K562 (cell line): ENCODE measurements around the gene SLC25A21. TPM values are rescaled to one million over a fixed set of nuclear protein-coding genes. Genes with fewer than 3 reads are reported as not detected.
"Not testable (repeated sequence)": the region's sequence is repeated elsewhere in the genome, so short reads cannot be mapped to it uniquely, and the experiment has no call there.

ENCODE experiments used
- ATAC-seq: fragments of 200-7000 bp; cut with Tn5 transposase; 3 replicates; pipeline ENCODE4 v1.9.1; 2020; ENCODE audit warnings: moderate library complexity
- BruUV-seq: library from RNA; stranded (reverse); fragments of 400-500 nt; replicated peaks from 2 replicates; lab custom pipeline; 2021; lab: Mats Ljungman, UMichigan
- CTCF ChIA-PET: fragments of 300-600 bp; formaldehyde crosslinking; extraction: SDS; loops from one replicate; lab custom pipeline; 2021; ENCODE audit warnings: low intra/inter-chr PET ratio; lab: Yijun Ruan, JAX
- POLR2A ChIA-PET: fragments of 300-600, 350-650 bp; sonication (Branson Sonifier 250); formaldehyde crosslinking; extraction: SDS; loops from one replicate; lab custom pipeline; 2021; ENCODE audit warnings: antibody characterized with exemption, inconsistent platforms; lab: Yijun Ruan, JAX
- DNase-seq, 4 experiments: peaks; one replicate each; pipeline versions ENCODE4 v3.0.0 to v3.0.0-alpha.2; 2011 to 2018; ENCODE audit warnings: low spot score in 3 of 4, mixed read lengths in 3 of 4; ENCODE audit errors: extremely low read depth in 1 of 4
- FAIRE-seq: peaks from 2 replicates; lab custom pipeline; 2011; peaks lifted over from hg19 to GRCh38; lab: Jason Lieb, UNC
- H2AFZ ChIP-seq: 2 replicates; pipeline ENCODE4 v1.6.0; 2011; ENCODE audit warnings: low read depth, low read length, control low read depth, inconsistent platforms
- H3K27ac ChIP-seq: fragments of 200-600 bp; 3 replicates; pipeline ENCODE4 v1.8.0; 2011; ENCODE audit warnings: low read depth, mild to moderate bottlenecking, control low read depth, inconsistent platforms, low read length, moderate library complexity, mixed read lengths; ENCODE audit errors: extremely low read depth
- H3K27me3 ChIP-seq, 2 experiments: fragments of 300-600 bp in 1 of 2; 2 replicates in 1 of 2; 3 replicates in 1 of 2; pipeline versions ENCODE4 v1.6.0 to v1.8.0; 2011; ENCODE audit warnings: inconsistent platforms in 2 of 2, low read length in 2 of 2, mild to moderate bottlenecking in 1 of 2, mixed read lengths in 1 of 2, moderate library complexity in 1 of 2; ENCODE audit not compliant: control insufficient read depth in 2 of 2, insufficient read depth in 2 of 2
- H3K36me3 ChIP-seq: fragments of 300-600 bp; 3 replicates; pipeline ENCODE4 v1.8.0; 2011; ENCODE audit warnings: mild to moderate bottlenecking, low read length, inconsistent platforms; ENCODE audit not compliant: control insufficient read depth, insufficient read depth
- H3K4me1 ChIP-seq, 2 experiments: fragments of 200-600 bp in 1 of 2; replicated peaks in 1 of 2; 2 replicates in 1 of 2; 3 replicates in 1 of 2; pipeline versions ENCODE4 v1.5.1 to v1.8.0; 2011; ENCODE audit warnings: inconsistent platforms in 2 of 2, low read length in 2 of 2, mild to moderate bottlenecking in 1 of 2, mixed read lengths in 1 of 2, moderate library complexity in 1 of 2; ENCODE audit not compliant: control insufficient read depth in 2 of 2, insufficient read depth in 2 of 2
- H3K4me2 ChIP-seq: 2 replicates; pipeline ENCODE4 v1.6.1; 2011; ENCODE audit warnings: low read length, control low read depth, inconsistent platforms, mixed read lengths; ENCODE audit not compliant: insufficient read depth
- H3K4me3 ChIP-seq: fragments of 200-600 bp; sonication (generic), shearing (Covaris generic); 2 replicates; pipeline ENCODE4 v1.5.1; 2016; ENCODE audit warnings: control low read depth, inconsistent platforms
- H3K79me2 ChIP-seq: fragments of 200-600 bp; 3 replicates; pipeline ENCODE4 v1.8.0; 2011; ENCODE audit warnings: low read length, inconsistent platforms; ENCODE audit not compliant: control insufficient read depth, insufficient read depth
- H3K9ac ChIP-seq, 2 experiments: 2 replicates each; pipeline versions ENCODE4 v1.6.0 to v1.6.1; 2011; ENCODE audit warnings: low read depth in 2 of 2, low read length in 2 of 2, control low read depth in 1 of 2, inconsistent platforms in 1 of 2, mild to moderate bottlenecking in 1 of 2, mixed read lengths in 1 of 2; ENCODE audit not compliant: insufficient read depth in 1 of 2
- H3K9me1 ChIP-seq: one replicate; pipeline ENCODE4 v1.6.0; 2011; ENCODE audit warnings: inconsistent platforms, mild to moderate bottlenecking, low read length, moderate library complexity; ENCODE audit not compliant: control insufficient read depth, insufficient read depth
- H3K9me3 ChIP-seq: replicated peaks from 2 replicates; pipeline ENCODE4 v1.5.1; 2011; ENCODE audit warnings: low read depth, low read length, inconsistent platforms; ENCODE audit not compliant: control insufficient read depth, insufficient read depth
- H4K20me1 ChIP-seq: replicated peaks from 2 replicates; pipeline ENCODE4 v1.6.1; 2011; ENCODE audit warnings: low read length, inconsistent platforms, mixed read lengths; ENCODE audit not compliant: control insufficient read depth, insufficient read depth
- CC2D1A ChIP-seq: fragments of 450-650 bp; IDR thresholded peaks from 2 replicates; pipeline ENCODE4 v1.6.1; 2017; ENCODE audit warnings: mild to moderate bottlenecking
- SMAD4 ChIP-seq: fragments of 250-450 bp; sonication (Bioruptor Pico); conservative IDR thresholded peaks from 2 replicates; pipeline ENCODE4 v1.8.0; 2021; ENCODE audit warnings: inconsistent platforms, mild to moderate bottlenecking, moderate library complexity
- SMC3 ChIP-seq: conservative IDR thresholded peaks from 2 replicates; pipeline ENCODE4 v1.6.1; 2011; ENCODE audit warnings: low read depth, low read length, improper control_type of control experiment; ENCODE audit not compliant: insufficient read depth
- ZNF124 ChIP-seq: sonication (generic); formaldehyde crosslinking; IDR thresholded peaks from 2 replicates; pipeline ENCODE4 v1.8.1; 2022; ENCODE audit warnings: missing genetic modification reagents
- ZNF3 ChIP-seq: fragments of 250-450 bp; sonication (Bioruptor Pico); IDR thresholded peaks from 2 replicates; pipeline ENCODE4 v1.5.0; 2021; ENCODE audit warnings: mild to moderate bottlenecking, moderate library complexity
- ZNF316 ChIP-seq: fragments of 450-650 bp; IDR thresholded peaks from 2 replicates; pipeline ENCODE4 v1.6.1; 2016
- ZNF354B ChIP-seq: fragments of 250-450 bp; sonication (Bioruptor Pico); IDR thresholded peaks from 2 replicates; pipeline ENCODE4 v1.4.0; 2020
- ZNF507 ChIP-seq: conservative IDR thresholded peaks from 2 replicates; pipeline ENCODE4 v1.6.1; 2017; ENCODE audit warnings: missing genetic modification characterization, missing compliant biosample characterization
- WGBS: fragments of 100-300 bp; shearing (Covaris generic); methylation state at CpG from one replicate; pipeline ENCODE4 v1.1.6; 2016; ENCODE audit warnings: low coverage, mixed read lengths; ENCODE audit not compliant: insufficient coverage; ENCODE audit errors: missing lambda C conversion rate; 5-methylcytosine and 5-hydroxymethylcytosine counted together
- in situ Hi-C: fragments of 300-500 bp; cut with MboI; formaldehyde crosslinking; loops from 4 replicates; pipeline ENCODE4 v1.15.0; 2018; ENCODE audit warnings: inconsistent platforms, mixed read lengths
- intact Hi-C: fragments of 100-400 bp; cut with micrococcal nuclease; formaldehyde crosslinking; loops from 2 replicates; pipeline ENCODE4 v1.14.2; 2022
- polyA plus RNA-seq, 8 experiments: library from polyadenylated mRNA; depleted of rRNA in 4 of 8; stranded (reverse) in 5 of 8; unstranded in 3 of 8; fragments of >200 nt; fragmentation: Nextera tagmentation in 2 of 8; fragmentation: Illumina TruSeq in 1 of 8; extraction: Ambion mirVana in 2 of 8; extraction: Trizol in 1 of 8; gene quantifications; 2 replicates each; pipeline versions ENCODE4 v1.2.1 to v1.2.3, GENCODE V29; 2011 to 2014; ENCODE audit warnings: inconsistent platforms in 1 of 8, missing spikeins in 1 of 8
- total RNA-seq, 7 experiments: library from RNA; depleted of rRNA in 6 of 7; stranded (reverse); fragments of >200 nt in 6 of 7; fragmentation: Illumina TruSeq in 2 of 7; extraction: Trizol in 2 of 7; gene quantifications; 2 replicates each; pipeline versions ENCODE4 v1.2.1 to v1.2.3, GENCODE V29; 2011 to 2021; ENCODE audit warnings: low replicate concordance in 1 of 7
- TF ChIP-seq, protein P1 (sequence below): sonication (generic); formaldehyde crosslinking; IDR thresholded peaks from 2 replicates; pipeline ENCODE4 v1.8.1; 2023; ENCODE audit warnings: mild to moderate bottlenecking, missing genetic modification reagents

Gene SLC25A21
- total and polyA plus RNA-seq, 9 of the 15 experiments (the other 6 are each of a cell fraction or from before 2014, with no cell fraction given): 15.2 to 46.7 (median 28.7) TPM

DNA sequence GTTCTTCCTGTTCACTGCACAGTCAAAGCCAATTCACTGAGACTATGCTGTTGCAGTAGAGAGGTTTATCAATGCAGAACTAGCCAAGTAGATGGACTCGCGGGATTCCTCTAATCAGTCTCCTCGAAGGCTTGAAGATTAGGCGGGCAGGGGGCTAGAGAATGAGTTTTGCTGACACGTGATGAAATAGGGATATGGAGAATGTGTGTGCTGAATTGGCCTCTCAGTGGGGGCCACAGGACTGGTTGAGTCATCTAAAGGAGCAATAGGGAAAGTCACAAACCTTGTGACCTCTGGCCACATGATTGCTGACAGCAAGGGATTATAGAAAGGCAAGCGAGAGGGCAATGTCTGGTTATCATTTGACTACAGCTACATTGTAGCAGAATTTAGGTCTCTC is 38.0 kb upstream of the SLC25A21 start:
- Histone ChIP-seq H3K9ac (no peak overlapping the region), H3K27ac (no peak overlapping the region), H2AFZ (no peak overlapping the region), H3K4me3 (no peak overlapping the region), H3K9me3 (peaks cover 8% of the 10 kb centered on the region), H3K79me2 (peaks cover 9% of the 10 kb centered on the region; the same call in 2 of the 3 replicates), H3K4me1 (no peaks in the 10 kb centered on the region), H4K20me1 (no peaks in the 10 kb centered on the region), H3K36me3 (no peaks in the 10 kb centered on the region), H3K4me2 (no peak overlapping the region), H3K9me1 (no peaks in the 10 kb centered on the region), H3K27me3 (no peaks in the 10 kb centered on the region)
- ChIA-PET CTCF (no interaction called here), POLR2A (interaction anchor here (0.7 kb wide), 1 partner anchor 43 kb away, joined by 3 read pairs; no protein-coding TSS in a partner anchor)
- 64% methylated on average over 6 of the region's 6 CpGs for WGBS
- intact Hi-C loops (no loop called here), in situ Hi-C loops (no loop called here)
- ATAC-seq (no peak), FAIRE-seq (no peak), DNase-seq (no peak)
- no TSS peak for BruUV-seq
- TF ChIP-seq ZNF316 (peak; percentile 42; the same call in 1 of the 2 replicates), ZNF354B (CRISPR knock-in tag) (no peak), SMAD4 (CRISPR knock-in tag) (no peak), ZNF124 (no peak), SMC3 (no peak), ZNF507 (no peak), ZNF3 (CRISPR knock-in tag) (no peak), CC2D1A (no peak)
- TF ChIP-seq, protein P1, sequence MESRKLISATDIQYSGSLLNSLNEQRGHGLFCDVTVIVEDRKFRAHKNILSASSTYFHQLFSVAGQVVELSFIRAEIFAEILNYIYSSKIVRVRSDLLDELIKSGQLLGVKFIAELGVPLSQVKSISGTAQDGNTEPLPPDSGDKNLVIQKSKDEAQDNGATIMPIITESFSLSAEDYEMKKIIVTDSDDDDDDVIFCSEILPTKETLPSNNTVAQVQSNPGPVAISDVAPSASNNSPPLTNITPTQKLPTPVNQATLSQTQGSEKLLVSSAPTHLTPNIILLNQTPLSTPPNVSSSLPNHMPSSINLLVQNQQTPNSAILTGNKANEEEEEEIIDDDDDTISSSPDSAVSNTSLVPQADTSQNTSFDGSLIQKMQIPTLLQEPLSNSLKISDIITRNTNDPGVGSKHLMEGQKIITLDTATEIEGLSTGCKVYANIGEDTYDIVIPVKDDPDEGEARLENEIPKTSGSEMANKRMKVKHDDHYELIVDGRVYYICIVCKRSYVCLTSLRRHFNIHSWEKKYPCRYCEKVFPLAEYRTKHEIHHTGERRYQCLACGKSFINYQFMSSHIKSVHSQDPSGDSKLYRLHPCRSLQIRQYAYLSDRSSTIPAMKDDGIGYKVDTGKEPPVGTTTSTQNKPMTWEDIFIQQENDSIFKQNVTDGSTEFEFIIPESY (CRISPR knock-in tag): peak; percentile 79; the same call in 1 of the 2 replicates

DNA sequence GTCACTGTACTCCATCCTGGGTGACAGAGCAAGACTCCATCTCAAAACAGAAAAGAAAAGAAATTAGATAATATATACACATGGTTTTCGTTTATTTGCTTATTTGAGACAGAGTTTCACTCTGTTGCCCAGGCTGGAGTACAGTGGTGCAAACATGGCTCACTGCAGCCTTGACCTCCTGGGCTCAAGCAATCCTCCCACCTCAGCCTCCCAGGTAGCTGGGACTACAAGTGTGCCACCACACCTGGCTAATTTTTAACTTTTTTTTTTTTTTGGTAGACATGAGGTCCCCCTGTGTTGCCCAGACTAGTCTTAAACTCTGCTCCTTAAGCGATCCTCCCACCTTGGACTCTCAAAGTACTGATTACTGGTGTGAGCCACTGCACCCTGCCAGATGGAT is 37.2 kb upstream of the SLC25A21 start:
- H3K36me3 ChIP-seq, intact Hi-C loops, H3K4me1 ChIP-seq, in situ Hi-C loops, H4K20me1 ChIP-seq, H3K27me3 ChIP-seq, H3K4me3 ChIP-seq, H3K79me2 ChIP-seq, H3K4me2 ChIP-seq, H3K9ac ChIP-seq, DNase-seq, CTCF ChIA-PET, H3K9me1 ChIP-seq, FAIRE-seq, H3K27ac ChIP-seq, ATAC-seq, H2AFZ ChIP-seq, BruUV-seq: not testable (repeated sequence)
- POLR2A ChIA-PET: interaction anchor here (0.8 kb wide), 1 partner anchor 22 kb away, joined by 3 read pairs; no protein-coding TSS in a partner anchor
- peaks cover 12% of the 10 kb centered on the region for H3K9me3 ChIP-seq
- WGBS: 61% methylated on average over 2 of the region's 2 CpGs
